Trophoblast cell (in vitro differentiated cells and primary cell): ENCODE measurements around the gene EP400.
A peak's percentile ranks its signal among the peaks of the same experiment; 100 is the strongest.
"Not testable (repeated sequence)": the region's sequence is repeated elsewhere in the genome, so short reads cannot be mapped to it uniquely, and the experiment has no call there.

Experiments
- DNase-seq, 2 donors: peaks; one replicate each; pipeline ENCODE4 v3.0.0-alpha.2; 2016
- H2AFZ ChIP-seq: 2 replicates; pipeline ENCODE4 v1.6.1; 2013; ENCODE audit warnings: low read length, moderate library complexity, mild to moderate bottlenecking; ENCODE audit not compliant: insufficient read depth, poor library complexity
- H2AK5ac ChIP-seq: 2 replicates; pipeline ENCODE4 v1.6.1; 2013; ENCODE audit warnings: mild to moderate bottlenecking, low read length
- H2BK120ac ChIP-seq: 2 replicates; pipeline ENCODE4 v1.6.1; 2013; ENCODE audit warnings: low read length, mild to moderate bottlenecking, moderate library complexity; ENCODE audit not compliant: insufficient read depth, poor library complexity
- H2BK12ac ChIP-seq: 2 replicates; pipeline ENCODE4 v1.6.1; 2013; ENCODE audit warnings: mild to moderate bottlenecking, low read length, moderate library complexity
- H2BK5ac ChIP-seq: 2 replicates; pipeline ENCODE4 v1.6.1; 2013; ENCODE audit warnings: low read length, low read depth, moderate library complexity, mild to moderate bottlenecking; ENCODE audit not compliant: poor library complexity
- H3K14ac ChIP-seq: 2 replicates; pipeline ENCODE4 v1.6.1; 2013; ENCODE audit warnings: mild to moderate bottlenecking, low read length
- H3K18ac ChIP-seq: 2 replicates; pipeline ENCODE4 v1.6.1; 2013; ENCODE audit warnings: mild to moderate bottlenecking, low read length
- H3K23ac ChIP-seq: 2 replicates; pipeline ENCODE4 v1.6.1; 2013; ENCODE audit warnings: low read length
- H3K27ac ChIP-seq: 2 replicates; pipeline ENCODE4 v1.5.1; 2013; ENCODE audit warnings: low read depth, mild to moderate bottlenecking, inconsistent platforms, low read length, moderate library complexity
- H3K27me3 ChIP-seq: 2 replicates; pipeline ENCODE4 v1.6.1; 2013; ENCODE audit warnings: inconsistent platforms, mild to moderate bottlenecking, low read length, moderate library complexity; ENCODE audit not compliant: insufficient read depth
- H3K36me3 ChIP-seq, 2 experiments: 1 replicate in 1 of 2; 2 replicates in 1 of 2; pipeline ENCODE4 v1.6.1; 2013; ENCODE audit warnings: low read length in 2 of 2, mild to moderate bottlenecking in 2 of 2, moderate library complexity in 1 of 2; ENCODE audit not compliant: insufficient read depth in 2 of 2, control insufficient read depth in 1 of 2
- H3K4ac ChIP-seq: 2 replicates; pipeline ENCODE4 v1.6.1; 2013; ENCODE audit warnings: low read depth, mild to moderate bottlenecking, low read length, moderate library complexity
- H3K4me1 ChIP-seq, 2 experiments: 1 replicate in 1 of 2; 2 replicates in 1 of 2; pipeline ENCODE4 v1.6.1; 2013; ENCODE audit warnings: low read length in 2 of 2, mild to moderate bottlenecking in 2 of 2, moderate library complexity in 1 of 2; ENCODE audit not compliant: insufficient read depth in 2 of 2, control insufficient read depth in 1 of 2
- H3K4me2 ChIP-seq: 2 replicates; pipeline ENCODE4 v1.6.1; 2013; ENCODE audit warnings: inconsistent platforms, mild to moderate bottlenecking, low read length, moderate library complexity
- H3K4me3 ChIP-seq: 2 replicates; pipeline ENCODE4 v1.5.1; 2013; ENCODE audit warnings: mild to moderate bottlenecking, low read depth, low read length, inconsistent platforms
- H3K79me1 ChIP-seq: one replicate; pipeline ENCODE4 v1.6.1; 2013; ENCODE audit warnings: low read length
- H3K79me2 ChIP-seq: 2 replicates; pipeline ENCODE4 v1.6.1; 2013; ENCODE audit warnings: low read length, mild to moderate bottlenecking; ENCODE audit not compliant: control insufficient read depth, insufficient read depth, poor library complexity
- H3K9ac ChIP-seq: 2 replicates; pipeline ENCODE4 v1.6.1; 2013; ENCODE audit warnings: mild to moderate bottlenecking, low read length
- H3K9me3 ChIP-seq: 2 replicates; pipeline ENCODE4 v1.6.1; 2013; ENCODE audit warnings: low read depth, mild to moderate bottlenecking, control low read depth, inconsistent platforms, low read length; ENCODE audit not compliant: insufficient read depth
- H4K12ac ChIP-seq: 2 replicates; pipeline ENCODE4 v1.6.1; 2013; ENCODE audit warnings: low read depth, mild to moderate bottlenecking, low read length, moderate library complexity
- H4K8ac ChIP-seq: 2 replicates; pipeline ENCODE4 v1.6.1; 2013; ENCODE audit warnings: low read depth, mild to moderate bottlenecking, low read length, moderate library complexity
- H4K91ac ChIP-seq: one replicate; pipeline ENCODE4 v1.6.1; 2013; ENCODE audit warnings: low read depth, mild to moderate bottlenecking, low read length, moderate library complexity
- WGBS: extraction: QIAGEN DNeasy Blood & Tissue Kit; methylation state at CpG from one replicate; pipeline ENCODE4 v1.1.7; 2013; ENCODE audit warnings: missing lambda C conversion rate; ENCODE audit not compliant: insufficient read length, insufficient coverage; ENCODE audit errors: extremely low coverage; 5-methylcytosine and 5-hydroxymethylcytosine counted together

EP400 gene

DNA sequence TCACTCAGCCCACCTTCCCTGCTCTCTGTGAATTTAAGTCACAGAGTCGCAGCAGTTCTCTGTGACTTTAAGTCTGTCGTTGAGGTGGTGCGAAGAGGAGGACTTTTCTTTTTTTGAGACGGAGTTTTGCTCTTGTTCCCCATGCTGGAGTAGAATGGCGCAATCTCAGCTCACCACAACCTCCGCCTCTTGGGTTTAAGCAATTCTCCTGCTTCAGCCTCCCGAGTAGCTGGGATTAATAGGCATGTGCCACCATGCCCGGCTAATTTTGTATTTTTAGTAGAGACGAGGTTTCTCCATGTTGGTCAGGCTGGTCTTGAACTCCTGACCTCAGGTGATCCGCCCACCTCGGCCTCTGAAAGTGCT, 35.8 kb downstream of the EP400 start:
- H2BK5ac ChIP-seq, H2AFZ ChIP-seq, H3K9me3 ChIP-seq, H3K79me2 ChIP-seq, H3K4me1 ChIP-seq, DNase-seq, H3K4ac ChIP-seq, H4K12ac ChIP-seq, H2BK120ac ChIP-seq, H2AK5ac ChIP-seq, H3K27me3 ChIP-seq, H3K18ac ChIP-seq, H3K79me1 ChIP-seq, H2BK12ac ChIP-seq, H3K27ac ChIP-seq, H3K14ac ChIP-seq, H4K91ac ChIP-seq, H3K23ac ChIP-seq, H3K4me2 ChIP-seq, H3K9ac ChIP-seq, H4K8ac ChIP-seq, H3K4me3 ChIP-seq: not testable (repeated sequence)
- no CpG with 5 or more reads among the region's 11 CpGs for WGBS
- peaks cover 59 to 65% of the 10 kb centered on the region in 2 experiments for H3K36me3 ChIP-seq

DNA sequence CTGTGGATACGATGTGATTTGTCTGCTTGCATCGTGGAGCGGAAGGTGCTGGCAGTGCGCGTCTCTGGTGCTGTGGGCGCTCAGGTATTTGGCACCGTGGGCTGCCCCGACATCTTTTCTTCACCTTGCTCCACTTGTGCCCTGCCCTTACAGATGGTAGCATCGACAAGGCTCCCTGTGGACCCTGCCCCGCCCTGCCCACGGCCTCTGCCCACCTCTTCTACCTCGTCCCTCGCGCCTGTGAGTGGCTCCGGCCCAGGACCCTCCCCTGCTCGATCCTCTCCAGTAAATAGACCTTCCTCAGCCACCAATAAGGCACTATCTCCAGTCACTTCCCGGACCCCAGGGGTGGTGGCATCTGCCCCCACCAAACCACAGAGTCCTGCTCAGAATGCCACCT, 36.6 kb downstream of the EP400 start:
- no peaks in the 10 kb centered on the region for H3K27me3 ChIP-seq
- WGBS, result no CpG with 5 or more reads among the region's 17 CpGs

DNA sequence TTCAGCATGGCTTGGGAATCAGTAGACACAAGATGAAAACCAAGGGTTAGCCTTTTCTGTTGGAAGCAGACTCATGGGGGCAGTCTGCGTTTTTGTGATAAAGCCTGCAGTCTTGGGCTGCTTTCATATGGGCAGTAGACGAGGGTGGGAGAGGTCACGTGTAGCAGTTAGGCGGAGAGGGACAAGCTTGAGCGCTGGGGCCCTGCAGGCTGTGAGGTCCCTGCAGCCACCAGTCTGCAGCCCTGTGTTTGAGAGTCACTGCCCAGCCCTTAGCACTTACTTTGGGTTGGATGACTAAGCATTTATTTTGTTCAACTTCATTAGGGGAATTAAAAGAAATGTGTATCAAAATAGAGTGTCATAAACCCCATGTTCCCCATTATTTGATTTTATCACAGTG, 37.2 kb downstream of the EP400 start:
- H2AK5ac ChIP-seq, result no peak overlapping the region
- no peak overlapping the region for H4K91ac ChIP-seq
- H3K4me2 ChIP-seq, result no peak overlapping the region
- H4K8ac ChIP-seq, result no peak overlapping the region
- no peaks in the 10 kb centered on the region for H3K27me3 ChIP-seq
- H3K4me3 ChIP-seq, result no peak overlapping the region
- peaks cover 57 to 60% of the 10 kb centered on the region in 2 experiments for H3K36me3 ChIP-seq
- H3K9me3 ChIP-seq, result peaks cover 2% of the 10 kb centered on the region
- H4K12ac ChIP-seq, result no peak overlapping the region
- no peak overlapping the region for H3K4ac ChIP-seq
- no peak overlapping the region for H2BK12ac ChIP-seq
- H3K27ac ChIP-seq, result no peak overlapping the region
- H3K79me1 ChIP-seq, result no peaks in the 10 kb centered on the region
- no peak overlapping the region for H2BK5ac ChIP-seq
- no peak overlapping the region for H3K9ac ChIP-seq
- H3K18ac ChIP-seq, result no peak overlapping the region
- no peak overlapping the region for H3K23ac ChIP-seq
- peaks cover 6% of the 10 kb centered on the region for H3K79me2 ChIP-seq
- no peak overlapping the region for H2BK120ac ChIP-seq
- no peak overlapping the region for H2AFZ ChIP-seq
- WGBS, result no CpG with 5 or more reads among the region's 5 CpGs
- H3K14ac ChIP-seq, result no peak overlapping the region
- peaks cover 8 to 16% of the 10 kb centered on the region in 2 experiments for H3K4me1 ChIP-seq
- peak in 1 of 2 donors; percentile 1 for DNase-seq

More for the DNA sequence above, 36.6 kb downstream of the EP400 start:
- Histone ChIP-seq H3K9me3 (peaks cover 2% of the 10 kb centered on the region), H4K8ac (no peak overlapping the region), H3K9ac (no peak overlapping the region), H2BK5ac (no peak overlapping the region), H3K79me2 (peaks cover 6% of the 10 kb centered on the region), H2BK120ac (no peak overlapping the region), H3K18ac (no peak overlapping the region), H2AFZ (no peak overlapping the region), H3K4ac (no peak overlapping the region), H2BK12ac (no peak overlapping the region), H4K12ac (no peak overlapping the region), H2AK5ac (no peak overlapping the region), H3K4me1 (peaks cover 6 to 12% of the 10 kb centered on the region in 2 experiments), H3K36me3 (peaks cover 62 to 66% of the 10 kb centered on the region in 2 experiments), H3K4me3 (no peak overlapping the region), H3K79me1 (no peaks in the 10 kb centered on the region), H3K4me2 (no peak overlapping the region), H3K14ac (no peak overlapping the region), H4K91ac (no peak overlapping the region), H3K27ac (no peak overlapping the region), H3K23ac (no peak overlapping the region)
- DNase-seq, result no peak

DNA sequence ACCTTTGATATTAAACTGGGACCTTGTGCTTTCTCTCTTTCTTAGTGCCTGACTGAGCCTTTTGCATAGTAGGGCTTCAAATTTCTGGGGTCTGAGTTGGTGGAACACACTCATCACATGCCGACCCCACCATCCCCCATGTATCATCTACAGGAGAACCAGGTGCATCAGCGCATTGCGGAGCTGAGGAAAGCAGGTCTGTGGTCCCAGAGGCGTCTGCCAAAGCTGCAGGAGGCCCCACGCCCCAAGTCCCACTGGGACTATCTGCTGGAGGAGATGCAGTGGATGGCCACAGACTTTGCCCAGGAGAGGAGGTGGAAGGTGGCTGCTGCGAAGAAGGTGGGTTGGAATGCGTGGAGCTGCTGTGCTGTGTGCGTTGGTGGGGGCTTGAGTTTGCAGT, 37.8 kb downstream of the EP400 start:
- Histone ChIP-seq H3K4ac (no peak overlapping the region), H3K4me2 (no peak overlapping the region), H2BK120ac (no peak overlapping the region), H4K12ac (no peak overlapping the region), H2AK5ac (no peak overlapping the region), H3K4me1 (peaks cover 12 to 22% of the 10 kb centered on the region in 2 experiments), H3K23ac (no peak overlapping the region), H3K79me2 (peaks cover 6% of the 10 kb centered on the region), H3K9ac (no peak overlapping the region), H3K27me3 (no peaks in the 10 kb centered on the region), H3K18ac (no peak overlapping the region), H3K79me1 (peaks cover 2% of the 10 kb centered on the region), H3K4me3 (no peak overlapping the region), H2BK12ac (no peak overlapping the region), H3K14ac (no peak overlapping the region), H3K9me3 (peaks cover 2% of the 10 kb centered on the region), H2AFZ (no peak overlapping the region), H2BK5ac (no peak overlapping the region), H3K27ac (no peak overlapping the region), H3K36me3 (peaks cover 56 to 59% of the 10 kb centered on the region in 2 experiments), H4K91ac (no peak overlapping the region), H4K8ac (no peak overlapping the region)
- no CpG with 5 or more reads among the region's 8 CpGs for WGBS
- no peak for DNase-seq
